ENCODE data around the gene EXOSC9.

DNA sequence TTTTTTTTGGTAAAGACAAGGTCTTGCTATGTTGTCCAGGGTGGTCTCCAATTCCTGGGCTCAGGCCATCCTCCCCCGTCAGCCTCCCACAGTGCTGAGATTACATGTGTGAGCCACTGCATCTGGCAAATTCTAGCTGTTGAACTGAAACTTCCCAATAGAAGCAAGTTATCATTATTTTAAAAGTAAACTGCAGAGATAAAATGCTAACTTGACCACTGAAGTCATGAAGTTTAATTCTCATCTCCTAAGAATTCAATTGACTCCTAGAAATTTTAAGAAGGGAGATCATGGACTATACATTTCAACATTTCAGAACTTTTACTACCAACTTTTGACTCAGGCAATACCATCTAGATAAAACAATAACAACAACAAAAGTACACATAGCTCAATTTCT, 11.7 kb upstream of the EXOSC9 start:
- TF ChIP-seq, protein P1, sequence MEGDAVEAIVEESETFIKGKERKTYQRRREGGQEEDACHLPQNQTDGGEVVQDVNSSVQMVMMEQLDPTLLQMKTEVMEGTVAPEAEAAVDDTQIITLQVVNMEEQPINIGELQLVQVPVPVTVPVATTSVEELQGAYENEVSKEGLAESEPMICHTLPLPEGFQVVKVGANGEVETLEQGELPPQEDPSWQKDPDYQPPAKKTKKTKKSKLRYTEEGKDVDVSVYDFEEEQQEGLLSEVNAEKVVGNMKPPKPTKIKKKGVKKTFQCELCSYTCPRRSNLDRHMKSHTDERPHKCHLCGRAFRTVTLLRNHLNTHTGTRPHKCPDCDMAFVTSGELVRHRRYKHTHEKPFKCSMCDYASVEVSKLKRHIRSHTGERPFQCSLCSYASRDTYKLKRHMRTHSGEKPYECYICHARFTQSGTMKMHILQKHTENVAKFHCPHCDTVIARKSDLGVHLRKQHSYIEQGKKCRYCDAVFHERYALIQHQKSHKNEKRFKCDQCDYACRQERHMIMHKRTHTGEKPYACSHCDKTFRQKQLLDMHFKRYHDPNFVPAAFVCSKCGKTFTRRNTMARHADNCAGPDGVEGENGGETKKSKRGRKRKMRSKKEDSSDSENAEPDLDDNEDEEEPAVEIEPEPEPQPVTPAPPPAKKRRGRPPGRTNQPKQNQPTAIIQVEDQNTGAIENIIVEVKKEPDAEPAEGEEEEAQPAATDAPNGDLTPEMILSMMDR (conservative IDR thresholded peaks at IDR 0.05): no peak
- no peak for TF ChIP-seq EZH2 (IDR thresholded peaks at IDR 0.05; ENCODE audit: low read depth)
